Medulla oblongata (tissue), 1 donor: ENCODE results near the gene PTPRE.
A peak's percentile ranks its signal among the peaks of the same experiment; 100 is the strongest.

Experiments used
- DNase-seq: peaks from one replicate; pipeline ENCODE4 v3.0.0-alpha.2; 2015; ENCODE audit errors: extremely low spot score

PTPRE gene

DNA sequence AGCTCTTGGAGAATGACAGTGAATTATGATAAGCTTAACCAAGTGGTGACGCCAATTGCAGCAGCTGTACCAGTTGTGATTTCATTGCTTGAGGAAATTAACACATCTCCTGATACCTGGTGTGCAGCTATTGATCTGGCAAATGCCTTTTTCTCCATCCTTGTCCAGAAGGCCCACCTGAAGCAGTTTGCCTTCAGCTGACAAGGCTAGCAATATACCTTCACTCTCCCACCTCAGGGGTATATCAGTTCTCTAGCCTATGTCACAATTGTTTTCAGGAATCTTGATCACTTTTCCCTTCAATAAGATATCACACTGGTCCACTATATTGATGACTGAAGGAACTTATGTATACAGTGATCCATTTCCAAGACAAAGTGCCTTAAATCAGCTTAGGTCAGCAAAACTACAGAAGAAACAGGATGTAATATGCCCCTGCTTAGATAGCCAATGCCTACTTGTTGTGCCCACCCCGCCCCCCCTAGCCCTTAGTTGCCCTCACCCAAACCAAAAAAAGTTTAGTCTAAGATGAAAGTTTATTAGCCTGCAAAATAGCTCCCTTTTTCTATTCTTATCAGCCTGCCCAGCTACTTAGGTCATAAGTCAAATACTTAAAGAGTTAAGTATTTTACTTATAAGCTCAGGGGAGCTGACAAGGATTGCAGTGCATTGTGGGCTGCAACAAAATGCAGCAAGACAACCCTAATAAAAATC is 45.1 kb downstream of the PTPRE start:
- no peak for DNase-seq

DNA sequence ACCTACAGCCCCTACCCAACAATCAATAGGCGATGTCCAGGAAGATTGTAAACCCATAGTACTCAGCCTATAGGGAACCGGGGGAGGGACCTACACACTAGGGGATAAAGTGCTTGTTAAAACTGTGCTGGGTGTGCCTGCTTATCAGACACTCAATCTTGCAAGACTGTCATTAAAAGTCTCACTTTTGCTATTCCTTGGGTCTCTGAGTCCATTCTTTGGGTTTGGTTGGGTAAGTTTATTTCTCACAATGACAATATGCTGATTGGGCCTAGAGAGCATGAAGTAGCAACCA is 45.6 kb downstream of the PTPRE start:
- DNase-seq: no peak

DNA sequence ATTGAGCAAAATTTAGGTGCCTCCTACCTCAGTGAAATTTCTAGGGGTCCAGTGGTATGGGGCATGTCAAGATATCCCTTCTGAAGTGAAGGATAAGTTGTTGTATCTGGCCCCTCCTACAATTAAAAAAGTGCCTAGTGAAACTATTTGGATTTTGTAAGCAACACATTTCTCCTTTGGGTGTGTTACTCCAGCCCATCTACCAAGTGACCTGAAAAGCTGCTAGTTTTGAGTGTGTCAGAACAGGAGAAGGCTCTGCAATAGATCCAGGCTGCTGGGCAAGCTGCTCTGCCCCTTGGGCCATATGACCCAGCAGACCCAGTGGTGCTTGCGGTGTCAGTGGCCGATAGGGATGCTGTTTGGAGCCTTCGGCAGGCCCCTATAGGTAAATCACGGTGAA is 46.0 kb downstream of the PTPRE start:
- DNase-seq: no peak

DNA sequence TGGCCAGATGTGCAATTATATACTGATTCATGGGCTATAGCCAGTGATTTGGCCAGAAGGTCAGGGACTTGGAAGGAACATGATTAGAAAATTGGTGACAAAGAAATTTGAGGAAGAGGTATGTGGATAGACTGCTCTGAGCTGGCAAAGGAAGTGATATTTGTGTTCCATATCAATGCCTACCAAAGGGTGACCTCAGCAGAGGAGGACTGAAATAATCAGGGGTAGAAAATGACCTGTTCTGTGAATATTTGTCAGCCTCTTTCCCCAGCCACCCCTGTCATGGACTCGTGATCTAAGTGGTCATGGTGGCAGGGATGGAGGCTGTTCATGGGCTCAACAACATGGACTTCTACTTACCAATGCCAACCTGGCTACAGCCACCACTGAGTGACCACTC is 47.0 kb downstream of the PTPRE start:
- DNase-seq: no peak

DNA sequence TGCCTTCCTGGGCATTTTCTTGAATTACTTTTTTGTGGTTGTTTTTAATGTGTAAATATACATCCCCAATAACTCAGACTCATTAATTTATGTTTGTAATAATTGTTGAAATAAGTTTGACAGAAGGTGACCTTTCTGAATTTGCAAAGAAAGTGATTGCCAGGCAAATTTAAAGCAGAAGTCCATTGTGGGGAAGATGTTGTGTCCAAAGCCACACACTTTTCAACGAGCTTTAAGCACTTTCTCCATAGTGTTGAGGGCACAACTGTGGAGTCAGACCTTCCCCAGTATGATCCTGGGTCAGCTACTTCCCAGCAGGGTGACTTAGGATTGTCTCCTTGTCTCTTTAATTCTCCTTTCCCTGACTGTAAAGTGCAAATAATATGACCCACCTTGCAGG is 52.5 kb downstream of the PTPRE start:
- DNase-seq: no peak

DNA sequence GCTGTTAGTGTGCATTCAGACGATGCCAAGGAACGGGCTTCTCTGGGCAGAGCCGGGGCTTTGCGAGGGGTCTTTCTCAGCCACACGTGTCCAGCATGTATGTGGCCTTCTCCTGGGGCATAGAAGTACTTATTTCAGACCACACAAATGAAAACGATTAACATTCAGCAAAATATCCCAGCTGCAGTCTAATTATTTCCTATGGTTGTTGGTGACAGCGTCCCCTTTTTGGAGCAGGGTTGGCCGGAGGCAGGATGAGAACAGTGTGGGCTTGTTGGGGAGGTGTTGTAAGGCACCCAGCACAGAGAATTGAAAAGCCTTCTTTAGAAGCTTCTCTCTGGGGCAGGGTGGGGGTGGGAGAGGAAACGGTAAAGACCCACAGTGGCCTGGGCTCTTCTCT is 54.2 kb downstream of the PTPRE start:
- no peak for DNase-seq

DNA sequence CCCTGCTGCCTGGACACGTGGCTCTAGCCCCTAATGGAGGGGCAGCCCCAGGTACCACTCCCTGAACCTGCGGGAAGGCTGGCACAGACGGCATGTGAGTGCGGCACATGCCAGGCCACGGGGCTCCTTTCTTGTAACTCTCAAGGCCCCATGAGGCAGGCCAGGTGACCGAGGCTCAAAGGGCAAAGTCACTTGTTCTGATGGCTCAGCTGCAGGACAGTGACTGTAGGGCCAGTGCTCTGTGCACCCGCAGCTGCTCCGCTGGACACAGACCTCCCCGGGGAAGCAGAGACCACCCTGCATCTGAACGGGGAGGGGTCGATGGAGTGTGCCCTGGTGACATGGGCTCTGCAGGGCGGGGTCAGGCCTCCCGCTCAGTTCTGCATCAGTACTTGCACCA is 55.3 kb downstream of the PTPRE start:
- no peak for DNase-seq

DNA sequence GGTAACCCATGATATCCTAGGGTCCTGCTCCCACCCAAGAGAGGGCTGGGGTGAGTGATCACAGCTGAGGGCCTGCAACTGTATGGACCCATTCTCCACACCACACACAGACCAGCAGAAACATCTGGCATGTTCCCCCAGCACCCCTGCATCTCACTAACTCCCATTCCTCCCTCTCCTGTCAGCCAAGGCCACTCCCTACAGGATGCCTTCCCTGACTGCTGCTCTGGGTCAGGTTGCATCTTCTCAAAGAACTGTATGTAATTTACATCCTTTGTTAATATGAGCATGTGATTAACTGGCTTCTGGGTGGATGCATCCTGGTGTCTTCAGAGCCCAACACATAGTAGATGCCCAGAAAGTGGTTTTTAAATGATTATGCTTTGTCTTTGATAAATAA is 56.2 kb downstream of the PTPRE start:
- DNase-seq: no peak

DNA sequence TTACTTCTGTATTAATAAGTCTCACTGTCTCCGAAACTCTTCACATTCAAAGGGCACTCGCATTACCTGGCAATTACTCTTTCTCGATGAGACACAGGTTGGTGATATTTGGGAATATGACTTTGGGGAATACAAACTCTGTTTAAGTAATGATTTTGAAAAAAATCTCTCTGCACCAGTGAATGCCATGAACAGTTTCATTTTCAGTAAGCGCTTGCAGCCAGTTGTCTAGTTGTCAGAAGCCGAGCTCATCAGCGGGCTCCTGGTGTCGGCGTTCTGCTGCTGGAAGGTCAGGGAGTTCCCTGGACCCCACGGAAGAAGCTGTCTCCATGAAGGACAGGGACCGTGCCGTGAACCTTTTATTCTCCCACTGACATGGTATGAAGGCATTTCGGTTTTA is 57.7 kb downstream of the PTPRE start:
- DNase-seq: peak; percentile 58

DNA sequence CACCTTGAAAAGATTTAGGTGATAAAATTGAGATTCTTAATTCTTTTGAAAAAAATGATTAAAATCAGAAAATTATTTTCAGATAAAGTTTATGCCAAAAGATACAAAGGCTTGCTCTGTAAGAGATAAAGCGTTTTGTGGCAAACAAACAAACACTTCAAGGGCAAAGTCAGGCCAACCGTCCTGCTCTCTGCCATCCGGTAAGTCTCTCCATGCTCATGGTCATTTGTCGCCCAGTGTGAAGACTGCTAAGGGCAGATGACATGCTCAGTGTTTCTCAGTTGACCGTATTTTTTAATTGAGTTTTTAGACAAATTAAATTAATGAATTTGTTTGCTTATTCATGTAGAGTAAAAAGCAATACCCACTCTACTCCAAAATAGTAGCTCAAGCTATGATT is 60.0 kb downstream of the PTPRE start:
- DNase-seq: no peak

DNA sequence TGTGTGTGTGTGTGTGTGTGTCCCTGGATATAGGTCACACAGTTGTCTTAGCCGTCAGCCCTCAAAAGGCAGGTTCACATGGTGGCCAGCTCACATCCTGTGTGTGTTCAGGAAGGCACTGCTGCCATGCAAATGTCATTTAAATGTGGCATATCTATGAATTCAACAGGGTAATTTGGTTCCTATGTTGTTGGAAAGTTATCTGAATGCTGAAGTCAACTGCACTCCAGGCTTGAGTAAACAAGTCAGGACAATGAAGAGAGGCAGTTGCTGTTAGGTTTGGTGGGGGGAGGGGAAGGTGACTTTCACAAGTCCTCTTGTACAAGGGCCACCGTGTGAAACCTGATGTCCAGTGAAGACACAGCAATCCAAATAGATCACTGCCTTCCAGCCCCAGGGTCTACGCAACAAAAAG is 61.1 kb downstream of the PTPRE start:
- DNase-seq: no peak

DNA sequence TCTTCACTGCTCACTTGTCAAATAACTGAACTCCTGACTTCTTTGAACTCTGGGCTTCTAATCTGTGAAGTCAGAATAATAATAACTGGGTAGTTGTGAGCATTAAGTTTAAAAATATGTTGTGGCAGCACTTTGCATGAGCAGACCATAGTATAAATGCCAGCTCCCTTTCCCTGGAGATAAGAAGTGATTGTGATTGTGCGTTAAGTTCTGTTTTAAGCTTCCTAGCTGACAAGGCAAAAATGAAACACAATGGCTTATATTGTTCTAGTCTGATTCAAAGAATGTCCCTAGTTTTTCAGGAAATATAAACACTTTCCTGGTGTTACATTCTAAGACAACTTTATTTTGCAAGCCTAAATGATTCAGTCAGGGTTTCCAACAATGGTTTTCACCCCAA is 61.8 kb downstream of the PTPRE start:
- DNase-seq: no peak

DNA sequence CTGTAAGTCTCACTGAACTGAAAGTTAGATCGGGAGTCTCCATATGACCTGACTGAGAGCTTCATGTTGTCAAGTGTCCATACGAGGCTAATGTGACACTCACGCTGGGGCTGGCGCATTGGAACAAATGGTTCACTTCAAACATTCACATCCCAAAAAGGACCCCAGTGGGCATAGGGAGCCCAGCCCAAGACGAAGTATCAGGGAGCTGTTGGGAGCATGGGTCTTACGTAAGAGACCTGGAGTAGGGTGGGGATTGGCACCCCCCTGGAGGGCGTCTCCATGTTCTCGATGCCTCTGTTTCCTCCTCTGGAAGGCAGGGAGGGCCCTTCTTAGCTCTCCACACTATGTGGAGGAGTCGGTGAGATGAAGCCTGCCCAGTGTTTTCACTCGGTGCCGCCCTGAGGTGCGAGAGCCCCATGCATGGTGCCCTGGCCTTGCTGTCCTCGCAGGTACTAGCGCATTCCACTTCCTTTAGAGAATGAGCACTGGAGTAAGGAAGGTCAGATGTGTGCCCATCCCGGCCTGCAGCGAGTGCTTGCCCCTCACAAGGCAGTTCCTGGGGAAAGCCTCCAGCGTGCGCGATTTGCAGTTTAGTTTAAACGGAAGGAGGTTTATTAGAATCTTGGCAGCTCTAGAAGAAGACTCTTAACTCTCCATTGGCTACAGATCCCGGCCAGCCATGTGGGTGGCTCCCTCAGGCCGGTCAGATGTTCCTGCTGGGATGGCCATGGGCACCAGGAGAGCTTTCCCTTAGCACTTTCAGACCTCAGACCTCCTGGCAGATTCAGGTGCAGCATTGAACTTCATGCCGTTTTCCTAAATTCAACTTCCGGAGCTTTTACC is 64.4 kb downstream of the PTPRE start:
- DNase-seq: no peak

DNA sequence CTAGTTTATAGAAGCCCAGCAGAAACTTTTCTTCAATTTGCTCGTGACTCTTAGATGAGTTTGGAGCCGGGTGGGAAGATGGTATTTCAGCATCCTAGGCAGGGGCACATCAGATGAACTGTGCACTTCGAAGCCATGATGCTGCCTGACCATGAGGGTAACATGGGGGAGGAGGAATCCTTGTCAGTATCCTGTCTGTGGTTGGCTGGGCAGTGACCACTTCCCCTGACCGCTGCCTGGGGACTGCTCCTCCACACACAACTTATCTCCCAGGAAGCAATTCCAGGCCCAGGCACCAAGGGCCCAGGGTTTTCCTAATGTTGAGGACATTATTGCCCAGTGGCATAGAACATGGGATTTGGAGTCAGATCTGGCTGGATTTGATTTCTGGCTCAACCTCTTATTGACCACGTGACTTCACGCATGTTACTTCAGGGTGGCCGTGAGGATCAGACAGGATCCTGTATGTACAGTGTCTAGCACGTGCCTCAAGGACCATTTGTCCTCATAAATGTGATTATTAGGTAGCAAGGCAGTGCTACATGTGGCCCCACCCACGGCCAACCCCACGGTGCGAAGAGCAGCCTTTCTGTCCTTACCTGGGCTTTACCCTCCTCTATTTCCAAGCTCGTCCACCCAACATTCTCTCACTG is 65.2 kb downstream of the PTPRE start:
- DNase-seq: no peak

DNA sequence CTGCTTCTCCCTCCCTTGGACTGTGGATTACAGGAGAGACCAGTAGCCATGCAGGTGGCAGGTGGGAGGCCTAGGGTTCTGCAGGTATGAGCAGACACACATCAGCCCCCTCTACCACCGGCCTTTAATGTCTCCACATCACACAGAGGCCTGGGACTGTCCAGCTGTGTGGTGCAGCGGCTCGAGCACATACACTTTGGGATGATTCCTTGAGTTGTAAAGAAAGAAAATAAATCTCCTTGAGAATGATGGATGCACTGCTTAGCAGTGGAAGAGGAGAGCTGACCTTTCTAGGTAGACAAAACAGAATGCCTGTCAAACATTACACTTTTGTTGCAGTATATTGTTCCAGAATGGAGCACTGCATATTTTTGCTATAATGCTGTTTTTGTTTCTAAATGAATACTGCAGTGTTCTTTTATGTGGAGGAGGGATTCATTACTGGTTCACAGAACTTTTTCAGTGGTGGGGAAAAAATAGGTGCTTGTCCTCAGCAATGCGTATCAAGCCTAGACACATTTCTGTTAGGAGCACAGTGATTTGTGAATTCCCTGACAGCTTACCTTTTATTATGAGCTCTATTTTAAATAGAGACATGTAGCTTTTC is 66.0 kb downstream of the PTPRE start:
- peak; percentile 72 for DNase-seq

DNA sequence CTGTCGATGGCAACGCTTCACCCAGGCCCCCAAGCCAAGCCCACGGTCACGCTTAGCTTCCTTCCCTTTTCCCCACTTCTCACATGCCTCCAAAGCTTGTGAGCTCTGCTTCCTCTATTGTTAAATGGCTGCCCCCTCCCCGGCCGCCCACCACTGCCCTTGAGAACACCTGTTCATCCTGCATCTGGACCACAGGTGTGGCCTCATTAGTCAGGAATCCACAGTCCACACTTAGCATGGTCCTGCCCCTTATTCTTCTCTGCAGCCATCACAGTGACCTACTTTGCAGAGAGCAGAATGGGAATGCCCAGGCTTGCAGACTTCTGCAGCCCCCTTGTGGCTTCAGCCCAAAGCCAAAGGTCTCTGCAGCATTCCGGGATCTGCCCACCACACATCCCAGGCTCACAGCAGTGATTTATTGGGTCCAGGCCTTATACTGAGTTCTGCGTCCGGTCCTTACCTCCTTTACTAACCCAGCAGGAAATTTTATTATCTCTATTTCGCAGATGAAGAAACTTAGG is 66.9 kb downstream of the PTPRE start:
- DNase-seq: peak; percentile 76

DNA sequence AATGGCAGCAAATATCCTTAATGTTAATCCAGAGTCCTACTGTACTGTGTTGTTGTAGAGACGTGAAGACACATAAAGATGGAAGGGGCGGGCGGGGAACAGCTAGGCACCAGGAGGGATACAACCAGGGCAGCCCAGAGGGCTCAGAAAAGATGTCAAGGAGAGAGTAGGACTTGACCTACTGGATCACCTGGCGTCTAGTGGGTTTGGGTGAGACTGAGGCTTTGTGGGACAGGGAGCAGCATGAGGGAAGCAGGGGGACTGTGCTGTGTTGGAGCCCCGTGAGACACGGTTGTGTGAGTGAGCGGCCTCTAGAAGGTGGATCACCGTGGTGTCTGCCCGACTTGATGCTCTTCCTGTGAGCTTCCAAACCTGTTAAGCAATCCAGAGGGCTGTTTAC is 68.0 kb downstream of the PTPRE start:
- DNase-seq: no peak

DNA sequence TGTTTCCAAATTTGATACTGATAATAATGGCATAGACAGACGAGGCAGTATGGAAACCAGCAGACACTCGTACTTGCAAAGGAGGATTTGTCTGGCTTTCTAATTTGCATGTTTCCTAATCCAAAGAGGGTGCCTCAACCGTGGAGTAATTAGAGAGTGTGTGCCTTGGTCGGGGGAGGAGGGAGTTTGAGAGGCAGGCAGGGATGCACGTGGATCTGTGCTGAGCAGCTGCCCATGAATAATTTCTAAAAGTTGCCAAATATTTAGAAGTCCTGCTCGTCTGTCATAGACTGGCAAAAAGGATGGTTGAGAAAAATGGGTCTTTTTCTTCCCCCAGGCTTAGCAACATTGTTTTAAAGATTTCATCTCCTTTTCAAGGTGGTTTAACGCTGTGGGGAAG is 69.4 kb downstream of the PTPRE start:
- DNase-seq: no peak

DNA sequence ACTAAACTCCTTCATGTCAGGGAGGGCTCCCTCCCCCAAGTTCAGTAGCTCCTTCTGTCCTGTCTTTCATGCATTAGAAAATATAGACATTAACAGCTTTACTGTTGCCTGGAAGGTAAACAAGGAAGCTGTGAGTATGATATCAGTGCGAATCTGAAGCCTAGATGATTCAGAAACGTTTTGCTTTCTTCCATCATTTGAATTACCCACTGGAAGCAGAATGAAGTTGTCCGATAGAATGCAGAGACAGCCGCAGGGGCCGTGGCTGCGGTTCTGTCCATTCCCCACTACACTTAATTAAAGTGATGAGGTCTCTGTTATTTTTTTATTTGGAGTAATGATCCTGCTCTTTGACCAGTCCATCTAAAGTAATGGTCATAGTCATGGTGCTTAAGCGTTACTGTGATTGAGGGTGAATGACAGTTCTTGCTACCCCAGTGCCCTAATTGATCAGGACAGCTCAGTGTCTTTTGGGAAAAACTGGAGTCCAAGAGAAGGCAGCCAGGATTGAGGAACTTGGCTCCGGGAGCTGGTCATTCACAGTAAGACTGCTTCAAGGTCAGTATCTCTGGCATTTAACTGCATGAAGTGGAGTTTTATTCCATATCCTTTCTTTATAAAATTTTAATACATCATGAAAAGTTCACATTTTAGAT is 69.9 kb downstream of the PTPRE start:
- no peak for DNase-seq

DNA sequence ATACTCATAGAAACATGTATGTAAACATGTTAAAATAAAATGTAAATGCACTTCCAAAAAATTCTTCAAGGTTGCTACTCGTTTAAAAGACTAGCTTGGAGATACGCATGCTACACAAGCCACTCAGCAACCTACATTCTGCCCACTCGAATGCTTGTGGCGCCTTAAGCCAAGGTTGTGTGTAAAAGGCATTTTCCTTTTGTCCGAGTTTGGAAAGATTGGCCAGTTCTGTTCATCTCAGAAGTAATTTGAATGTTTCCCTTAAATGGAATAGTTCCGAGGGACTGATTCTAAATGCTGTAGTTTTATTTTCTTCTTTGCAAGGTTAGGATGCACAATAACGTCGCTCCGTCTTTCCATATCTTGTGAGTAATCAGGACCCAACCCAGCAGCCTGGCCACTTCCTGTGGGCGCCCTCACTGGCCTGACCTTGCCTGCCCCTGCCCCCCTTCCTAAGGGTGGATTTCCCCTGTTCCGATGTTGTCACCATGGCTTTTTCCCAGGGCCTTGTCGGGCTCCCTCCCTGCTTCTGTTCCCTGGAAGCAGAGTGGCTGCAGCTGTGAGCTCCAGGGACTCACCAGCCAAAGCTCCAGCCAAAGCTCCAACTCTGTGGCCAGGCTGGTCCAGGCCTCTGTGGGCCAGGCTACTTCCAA is 70.6 kb downstream of the PTPRE start:
- peak; percentile 88 for DNase-seq

DNA sequence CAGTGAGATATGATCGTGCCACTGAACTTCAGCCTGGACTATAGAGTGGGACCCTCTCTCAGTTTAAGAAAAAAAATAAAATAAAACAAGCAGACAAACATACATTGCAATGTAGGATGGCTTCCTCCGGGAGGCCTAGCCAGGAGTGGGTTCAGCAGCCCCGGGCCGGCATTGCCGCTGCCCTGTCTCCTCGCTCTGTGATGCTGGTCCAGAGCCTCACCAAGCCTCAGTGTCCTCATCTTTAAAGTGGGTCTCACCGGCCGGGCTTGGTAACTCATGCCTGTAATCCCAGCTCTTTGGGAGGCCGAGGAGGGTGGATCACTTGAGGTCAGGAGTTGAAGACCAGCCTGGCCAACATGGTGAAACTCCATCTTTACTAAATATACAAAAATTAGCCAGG is 71.6 kb downstream of the PTPRE start:
- DNase-seq: no peak
